Caki2 (cell line): Measurements from ENCODE around the gene AVPR1B. TPM values are rescaled to one million over a fixed set of nuclear protein-coding genes. Genes with fewer than 3 reads are reported as not detected.

Source experiments
- DNase-seq: peaks from one replicate; pipeline ENCODE4 v3.0.0-alpha.2; 2015; ENCODE audit warnings: low read depth
- in situ Hi-C: cut with HindIII; loops from 2 replicates; pipeline ENCODE4 v1.10.0; 2016; ENCODE audit warnings: low sequenced_read_pairs, low pct_unique_long_range_greater_than_20kb, mixed read lengths
- total RNA-seq: library from RNA; depleted of rRNA; stranded (reverse); fragments of >200 nt; shearing (Covaris generic); gene quantifications from 2 replicates; pipeline ENCODE4 v1.2.3, GENCODE V29; 2014; ENCODE audit warnings: low replicate concordance; rRNA removed

AVPR1B gene, protein sequence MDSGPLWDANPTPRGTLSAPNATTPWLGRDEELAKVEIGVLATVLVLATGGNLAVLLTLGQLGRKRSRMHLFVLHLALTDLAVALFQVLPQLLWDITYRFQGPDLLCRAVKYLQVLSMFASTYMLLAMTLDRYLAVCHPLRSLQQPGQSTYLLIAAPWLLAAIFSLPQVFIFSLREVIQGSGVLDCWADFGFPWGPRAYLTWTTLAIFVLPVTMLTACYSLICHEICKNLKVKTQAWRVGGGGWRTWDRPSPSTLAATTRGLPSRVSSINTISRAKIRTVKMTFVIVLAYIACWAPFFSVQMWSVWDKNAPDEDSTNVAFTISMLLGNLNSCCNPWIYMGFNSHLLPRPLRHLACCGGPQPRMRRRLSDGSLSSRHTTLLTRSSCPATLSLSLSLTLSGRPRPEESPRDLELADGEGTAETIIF
- not detected in 2 replicates for total RNA-seq

DNA sequence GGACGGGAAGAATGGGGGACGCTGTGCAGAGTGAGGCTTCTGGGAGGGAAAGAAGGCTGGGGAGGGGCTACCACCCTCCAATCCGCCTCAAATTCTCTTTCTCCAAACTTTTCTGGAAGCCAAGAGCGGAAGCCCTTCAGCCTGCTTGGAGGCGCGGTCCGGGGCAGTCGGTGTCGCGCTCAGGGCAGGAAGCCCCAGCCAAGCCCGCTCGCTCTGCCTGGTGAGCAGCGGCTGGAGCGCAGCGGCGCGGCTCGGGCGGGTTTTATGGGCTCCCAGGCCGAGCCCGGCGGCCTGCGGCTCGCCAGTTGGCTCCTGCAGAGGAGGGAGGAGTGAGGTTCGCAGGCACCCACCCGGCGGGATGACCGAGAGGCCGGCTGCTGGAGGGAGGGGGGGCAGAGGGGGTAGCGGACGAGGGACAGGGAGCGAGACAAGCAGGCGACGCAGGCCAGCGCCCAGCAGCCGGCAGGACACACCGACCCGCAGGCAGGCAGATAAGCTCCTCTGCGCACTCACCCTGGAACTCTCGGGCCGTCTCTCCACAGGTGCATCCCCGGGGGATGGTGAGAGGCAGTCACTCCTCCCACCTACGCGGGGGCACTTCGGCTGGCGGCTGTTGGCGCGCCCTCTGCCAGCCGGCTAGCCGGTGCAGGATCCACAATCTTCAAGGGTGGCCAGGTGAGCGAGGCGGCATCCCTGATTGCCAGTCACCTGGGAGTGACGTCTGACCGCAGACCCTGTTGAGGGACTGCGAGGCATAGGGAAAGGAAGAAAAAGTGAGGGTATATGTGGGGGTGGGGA, at the start of gene AVPR1B:
Gene AVPR1B (minus strand): TSS at position 238 of the 798 bp plus-strand sequence. CDS start 498 bp downstream, outside the sequence.
- DNase-seq: no peak
- in situ Hi-C loops: no loop called here

DNA sequence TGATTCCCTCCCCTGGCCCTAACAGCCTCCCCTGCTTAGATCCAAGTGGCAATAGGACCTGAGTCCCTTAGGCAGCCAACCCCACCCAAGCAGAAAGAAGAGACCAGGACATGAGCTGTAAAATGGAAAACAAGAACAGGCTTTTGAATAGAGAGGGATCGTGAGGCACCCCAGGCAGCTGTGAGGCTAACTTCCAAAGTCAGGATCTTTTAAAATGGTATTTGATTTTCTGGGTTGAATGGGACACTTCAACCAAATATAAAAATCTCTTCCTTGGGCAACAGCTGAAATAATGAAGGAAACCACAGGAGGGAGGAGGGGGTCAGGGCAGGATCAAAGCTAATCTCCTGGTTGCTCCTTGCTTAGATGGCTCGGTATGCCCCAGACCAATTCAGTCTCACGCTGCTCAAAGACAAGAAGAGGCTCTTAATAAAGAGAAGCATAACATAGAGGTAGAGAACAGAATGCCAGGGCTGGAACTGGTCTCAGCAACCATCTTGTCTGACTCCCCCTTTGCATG, 28.6 kb upstream of the AVPR1B start:
- no peak for DNase-seq
- in situ Hi-C loops: no loop called here

DNA sequence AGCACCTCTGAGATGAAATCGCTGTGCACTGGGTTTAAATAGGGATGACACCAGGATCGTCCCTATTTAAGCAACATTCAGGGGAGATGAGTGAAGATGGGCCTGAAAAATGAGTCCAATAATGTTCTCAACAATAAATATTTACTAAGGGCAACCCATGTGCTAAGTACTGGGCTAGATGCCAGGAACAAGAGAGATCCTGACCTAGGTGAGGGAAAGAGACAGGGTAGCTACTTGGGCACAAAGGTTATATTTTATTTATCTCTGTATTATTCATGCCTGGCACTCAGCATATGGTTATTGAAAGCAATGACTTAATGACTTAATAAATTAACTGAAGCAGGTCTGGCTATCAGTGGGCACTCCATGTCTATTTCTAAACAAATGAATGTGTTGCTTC, 27.4 kb upstream of the AVPR1B start:
- in situ Hi-C loops: no loop called here
- DNase-seq: no peak

DNA sequence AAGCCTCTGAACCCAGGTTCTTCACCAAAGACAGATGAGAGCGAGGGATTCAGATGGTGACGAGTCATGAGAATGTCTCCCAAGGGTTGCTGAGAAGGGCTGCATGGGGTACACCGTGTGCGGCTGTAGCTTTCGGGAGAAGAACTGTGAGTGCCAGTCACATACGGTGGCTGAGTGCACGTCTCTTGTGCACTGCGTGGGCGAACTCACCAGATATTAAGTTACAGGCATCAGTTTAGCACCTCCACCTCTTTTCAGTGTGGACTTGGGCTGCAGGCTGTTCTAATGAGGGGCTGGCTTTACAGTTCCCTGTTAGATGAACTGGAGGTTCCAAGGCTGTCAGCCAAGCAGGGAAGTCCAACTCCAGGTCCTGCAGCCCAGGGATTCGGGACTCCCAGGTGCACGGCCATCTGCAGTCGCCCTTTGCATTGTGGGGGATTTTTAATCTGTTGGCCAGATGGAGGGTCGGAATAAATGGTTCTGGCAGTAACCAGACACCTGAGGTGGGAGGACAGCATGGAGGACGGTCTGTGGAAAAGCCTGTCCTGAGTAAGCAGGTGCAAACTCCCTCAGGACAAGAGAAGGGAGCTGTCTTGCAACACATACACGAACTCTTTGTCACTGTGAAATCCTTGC, 26.5 kb upstream of the AVPR1B start:
- no peak for DNase-seq
- in situ Hi-C loops: no loop called here

DNA sequence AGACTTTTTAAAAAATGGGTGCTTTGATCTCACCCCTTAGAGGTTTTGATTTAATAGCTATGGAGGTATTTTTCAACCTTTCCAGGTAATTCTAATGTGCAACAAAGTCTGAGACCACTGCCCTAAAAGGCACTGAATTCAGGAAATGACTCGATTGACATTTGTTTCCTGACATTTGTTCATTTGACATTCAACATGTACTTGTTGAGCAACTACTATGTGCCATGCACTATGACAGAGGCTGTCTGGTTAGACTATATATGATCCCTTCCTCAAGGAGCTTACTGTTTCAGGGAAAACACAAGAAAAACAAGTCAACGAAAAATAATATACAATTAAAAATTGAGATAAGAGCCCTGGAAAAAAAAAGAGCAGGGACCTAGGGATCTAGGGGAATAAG, 25.6 kb upstream of the AVPR1B start:
- no peak for DNase-seq
- in situ Hi-C loops: no loop called here

DNA sequence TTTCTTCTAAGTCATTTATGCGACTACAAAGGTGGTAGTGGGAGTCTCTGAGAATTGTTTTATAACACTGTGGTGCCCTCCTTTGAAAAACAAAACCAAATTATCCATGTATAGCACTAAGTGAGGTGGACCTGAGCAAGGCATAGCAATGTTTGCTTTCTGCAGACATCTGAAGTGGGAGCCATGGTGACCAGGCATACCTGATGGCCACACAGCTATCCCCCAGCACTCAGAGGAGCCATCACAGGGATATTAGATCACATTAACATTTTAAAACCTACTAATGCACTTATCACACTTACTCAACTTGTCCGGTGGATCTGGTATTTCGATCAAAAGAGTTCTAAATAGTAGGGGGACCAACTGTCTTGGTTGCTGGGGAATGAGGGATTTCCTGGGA, 24.8 kb upstream of the AVPR1B start:
- no peak for DNase-seq
- in situ Hi-C loops: no loop called here

DNA sequence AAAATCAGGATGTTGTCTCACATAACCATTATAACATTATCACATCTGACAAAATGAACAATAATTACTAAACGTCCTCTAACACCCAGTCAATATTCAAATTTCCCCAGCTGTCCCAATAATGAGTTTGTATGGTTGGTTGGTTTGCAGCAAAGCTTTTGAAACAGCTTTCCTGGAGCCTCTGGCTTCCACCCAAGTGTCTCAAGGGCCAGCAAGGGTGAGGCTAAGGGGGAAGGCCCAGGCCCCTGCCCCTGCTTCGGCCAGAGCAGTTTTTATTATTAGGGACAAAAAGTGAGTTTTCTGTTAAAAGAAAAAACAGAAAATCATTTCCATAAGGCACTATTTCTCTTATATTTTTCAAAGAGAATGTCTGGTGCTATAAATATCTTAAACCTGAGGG, 19.1 kb upstream of the AVPR1B start:
- no peak for DNase-seq
- in situ Hi-C loops: no loop called here

DNA sequence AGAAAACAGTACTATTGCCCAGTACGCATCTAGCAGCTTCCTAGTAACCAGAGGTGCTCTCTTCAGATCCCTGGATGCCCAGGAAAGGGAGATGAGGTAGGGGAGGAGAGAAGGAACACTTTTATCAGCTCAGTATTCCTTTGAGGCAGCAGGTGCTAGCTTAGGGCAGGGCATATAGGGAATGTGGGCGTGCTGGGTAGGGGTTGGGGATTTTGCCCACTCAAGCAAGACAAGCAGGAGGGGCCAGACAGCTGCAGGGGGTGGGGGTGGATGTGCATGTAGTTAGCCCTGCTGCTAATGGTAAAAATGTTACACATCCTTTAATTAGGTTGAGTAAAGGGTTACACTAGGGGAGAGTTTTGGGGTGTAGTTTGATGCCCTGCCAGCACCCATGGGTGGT, 18.1 kb upstream of the AVPR1B start:
- in situ Hi-C loops: no loop called here
- no peak for DNase-seq

DNA sequence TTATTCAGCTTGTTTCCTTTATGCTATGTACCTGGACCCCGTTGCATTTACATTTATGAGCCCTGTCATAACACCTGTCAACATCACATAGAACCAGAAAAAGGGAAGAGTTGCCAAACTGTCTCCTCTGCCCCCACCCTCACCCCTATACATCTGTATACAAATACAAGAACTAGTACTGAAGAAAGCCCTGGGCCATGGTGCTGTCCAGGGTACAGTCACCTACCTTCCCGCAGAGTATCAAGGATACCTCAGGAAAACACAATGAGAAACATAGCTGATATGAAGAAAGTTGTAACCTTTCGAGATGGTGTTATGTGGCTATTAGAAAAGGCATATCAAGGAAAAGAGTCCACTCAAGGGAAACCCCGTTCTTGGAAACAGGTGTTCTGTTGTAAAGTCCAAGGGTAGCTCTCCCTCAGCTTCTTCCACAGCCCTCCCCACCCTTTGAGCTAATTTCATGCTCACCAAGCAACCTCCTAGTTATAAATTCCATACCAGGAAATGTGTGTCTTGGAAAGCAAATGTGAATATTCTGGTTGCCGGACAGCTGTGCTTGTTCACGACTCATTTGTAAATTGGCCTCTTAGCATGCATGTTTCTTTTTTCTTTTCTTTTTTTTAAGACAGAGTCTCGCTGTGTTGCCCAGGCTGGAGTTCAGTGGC, 16.7 kb upstream of the AVPR1B start:
- in situ Hi-C loops: no loop called here

DNA sequence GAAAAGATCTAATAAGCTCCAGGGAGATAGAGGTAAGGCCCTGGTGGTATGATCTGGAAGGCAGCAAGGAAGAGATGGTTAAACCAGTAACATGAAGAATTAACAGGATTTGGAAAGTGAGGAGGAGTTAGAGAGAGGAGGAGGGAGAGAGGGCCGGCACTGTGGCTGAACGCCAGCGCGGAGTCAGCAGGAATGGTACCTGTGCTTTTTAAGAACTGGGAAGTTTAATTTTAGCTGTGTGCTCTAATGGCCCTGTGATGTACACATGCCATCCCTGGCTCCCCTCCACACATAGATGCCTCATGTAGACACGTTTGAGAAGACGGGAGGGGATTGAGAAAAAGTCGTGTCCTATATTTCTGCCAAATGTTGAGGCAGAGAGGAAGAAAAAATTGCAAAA, 13.8 kb upstream of the AVPR1B start:
- no peak for DNase-seq
- in situ Hi-C loops: no loop called here

More for the DNA sequence above, 16.7 kb upstream of the AVPR1B start:
- DNase-seq: no peak

DNA sequence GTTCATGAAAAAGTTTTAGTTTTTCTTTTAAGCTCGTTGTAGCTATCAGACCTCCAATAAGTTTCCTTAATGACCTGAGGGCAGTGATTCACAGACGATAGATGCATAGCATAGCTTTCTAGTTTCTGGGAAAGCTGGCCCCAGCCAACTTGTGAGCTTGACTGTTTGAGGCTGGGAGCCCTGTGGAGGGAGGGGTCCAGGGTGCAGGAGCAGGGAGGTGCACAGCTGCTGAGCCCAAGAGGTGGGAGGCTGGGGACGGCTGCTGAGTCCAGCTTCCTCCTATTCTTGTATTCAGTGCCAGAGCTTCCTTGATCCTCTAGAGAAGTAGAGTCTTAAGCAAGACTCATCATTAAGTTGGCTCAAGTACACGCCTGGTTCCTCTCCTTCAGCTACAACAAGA, 11.0 kb upstream of the AVPR1B start:
- no peak for DNase-seq
- in situ Hi-C loops: no loop called here

DNA sequence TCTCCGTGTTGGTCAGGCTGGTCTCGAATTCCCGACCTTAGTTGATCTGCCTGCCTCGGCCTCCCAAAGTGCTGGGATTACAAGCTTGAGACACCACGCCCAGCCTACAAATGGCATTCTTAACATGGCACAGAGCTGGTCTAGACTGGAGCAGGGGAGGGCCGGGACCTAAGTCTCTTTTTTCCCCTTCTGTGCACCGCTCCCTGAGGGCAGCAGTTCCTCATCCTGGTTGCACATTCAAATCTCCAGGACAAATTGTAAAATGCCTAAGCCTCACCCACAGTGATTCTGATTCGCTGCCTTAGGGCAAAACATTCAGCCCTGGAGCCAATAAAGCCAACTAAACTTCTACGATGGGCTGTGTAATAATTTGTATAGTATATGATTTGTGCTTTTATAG, 10.1 kb upstream of the AVPR1B start:
- in situ Hi-C loops: no loop called here
- no peak for DNase-seq

DNA sequence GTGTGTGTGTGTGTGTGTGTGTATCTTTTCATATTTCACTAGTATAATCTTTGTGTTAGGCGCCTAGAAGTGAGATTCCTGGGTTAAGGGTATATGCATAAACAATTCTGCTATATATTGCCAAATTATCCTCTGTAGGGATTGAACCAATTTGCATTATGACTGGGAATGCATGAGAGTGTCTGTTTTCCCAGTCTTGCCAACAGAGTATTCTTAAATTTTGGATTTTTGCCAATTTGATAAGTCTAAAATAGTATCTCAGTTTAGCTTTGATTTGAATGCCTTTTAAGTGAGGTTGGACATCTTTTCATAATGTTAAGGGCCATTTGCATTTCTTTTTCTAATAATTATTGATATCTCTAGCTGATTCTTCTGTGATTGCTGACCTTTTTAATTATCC, 8.2 kb upstream of the AVPR1B start:
- no peak for DNase-seq
- in situ Hi-C loops: no loop called here

DNA sequence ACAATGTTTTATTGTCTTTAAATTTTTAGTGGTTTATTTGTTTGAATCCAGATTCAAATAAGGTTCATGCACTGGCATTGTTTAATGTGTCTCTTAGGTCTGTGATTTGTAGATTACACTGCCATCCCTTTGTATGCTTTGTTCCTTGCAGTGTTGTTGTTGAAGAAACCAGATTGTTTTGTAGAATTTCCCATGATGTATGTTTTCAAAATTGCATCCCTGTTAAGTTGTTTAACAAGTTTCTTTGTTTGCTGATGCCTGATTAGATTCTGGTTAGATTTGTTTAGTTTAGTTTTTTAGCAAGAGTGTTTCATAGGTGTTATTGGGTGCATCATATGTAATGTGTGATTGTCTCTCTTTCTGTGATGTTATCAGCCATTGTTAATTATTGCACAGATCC, 5.5 kb upstream of the AVPR1B start:
- in situ Hi-C loops: no loop called here
- DNase-seq: no peak

DNA sequence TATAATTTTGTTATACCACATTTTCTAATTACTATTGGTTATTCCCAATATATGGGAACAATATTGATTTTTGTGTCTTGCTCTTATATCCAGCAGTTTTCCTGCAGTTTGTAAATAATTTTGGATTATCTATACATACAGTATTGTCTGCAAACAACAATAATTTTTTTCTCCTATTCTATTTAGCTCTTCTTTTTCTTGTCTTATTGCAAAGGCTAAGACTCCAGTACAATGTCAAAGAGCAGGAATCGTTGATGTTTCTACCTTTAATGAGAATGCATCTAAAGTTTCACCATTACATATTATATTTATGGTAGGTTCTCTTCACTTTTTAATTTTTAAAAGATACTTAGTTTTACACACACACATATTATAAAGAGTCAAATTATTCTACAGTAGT, 4.1 kb upstream of the AVPR1B start:
- in situ Hi-C loops: no loop called here
- no peak for DNase-seq

DNA sequence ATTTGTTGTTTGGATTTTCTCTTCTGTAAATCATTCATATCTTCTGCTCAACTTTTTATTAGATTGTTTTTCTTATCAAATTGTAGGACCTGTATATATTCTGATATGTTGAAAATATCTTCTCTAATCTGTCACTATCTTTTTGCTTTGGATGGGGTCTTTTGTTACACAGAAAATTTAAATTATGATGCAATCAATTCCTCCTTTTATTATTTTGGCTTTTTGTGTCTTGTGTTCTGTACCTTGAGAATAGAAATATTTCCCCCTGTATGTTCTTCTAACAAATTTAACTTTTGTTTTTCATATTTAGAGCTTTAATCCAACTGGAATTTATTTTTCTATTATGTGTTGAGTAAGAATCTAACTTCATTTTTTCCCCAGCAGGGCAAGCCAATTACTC, 3.2 kb upstream of the AVPR1B start:
- no peak for DNase-seq
- in situ Hi-C loops: no loop called here

DNA sequence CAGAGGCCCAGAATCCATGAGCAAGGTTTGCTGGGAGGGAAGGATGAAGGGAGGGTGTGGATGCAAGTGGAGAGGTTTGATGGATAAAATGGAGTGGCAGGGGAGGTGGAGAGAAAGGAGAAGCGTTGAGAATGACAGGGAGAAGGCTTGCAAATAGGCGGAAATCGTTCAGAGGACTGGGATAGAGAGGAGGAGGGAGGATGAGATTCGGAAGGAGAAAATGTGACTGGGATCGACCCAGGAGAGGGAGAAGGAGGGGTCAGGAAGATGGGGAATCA, 376 bp downstream of the AVPR1B start:
- in situ Hi-C loops: no loop called here
- DNase-seq: no peak

DNA sequence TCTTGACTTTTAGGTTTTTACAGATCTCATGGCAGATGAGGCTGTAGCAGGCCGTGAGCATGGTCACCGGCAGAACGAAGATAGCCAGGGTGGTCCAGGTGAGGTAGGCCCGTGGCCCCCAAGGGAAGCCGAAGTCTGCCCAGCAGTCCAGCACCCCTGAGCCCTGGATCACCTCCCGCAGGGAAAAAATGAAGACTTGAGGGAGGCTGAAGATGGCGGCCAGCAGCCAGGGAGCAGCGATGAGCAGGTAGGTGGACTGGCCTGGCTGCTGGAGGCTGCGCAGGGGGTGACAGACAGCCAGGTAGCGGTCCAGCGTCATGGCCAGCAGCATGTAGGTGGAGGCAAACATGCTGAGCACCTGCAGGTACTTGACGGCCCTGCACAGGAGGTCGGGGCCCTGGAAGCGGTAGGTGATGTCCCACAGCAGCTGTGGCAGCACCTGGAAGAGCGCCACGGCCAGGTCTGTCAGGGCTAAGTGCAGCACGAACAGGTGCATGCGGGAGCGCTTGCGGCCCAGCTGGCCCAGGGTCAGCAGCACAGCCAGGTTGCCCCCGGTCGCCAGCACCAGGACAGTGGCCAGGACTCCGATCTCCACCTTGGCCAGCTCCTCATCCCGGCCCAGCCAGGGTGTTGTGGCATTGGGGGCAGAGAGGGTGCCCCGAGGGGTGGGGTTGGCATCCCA, 856 bp downstream of the AVPR1B start:
- in situ Hi-C loops: no loop called here
- no peak for DNase-seq
